Measurements from ENCODE around the gene METTL24.

Gene METTL24

GRCh38 chr6:110207652-110208051 lies 150.5 kb downstream of the METTL24 start:
- H3K27me3 ChIP-seq (ENCODE audit: control insufficient read depth, insufficient read depth, low read length) = no peaks in the 10 kb centered on the region
- no peak overlapping the region for H3K4me3 ChIP-seq (ENCODE audit: low read length)
- H3K36me3 ChIP-seq (ENCODE audit: insufficient read depth, low read length) = peaks cover 37% of the 10 kb centered on the region
- H3K9ac ChIP-seq (ENCODE audit: low read depth, low read length) = no peak overlapping the region
- no peaks in the 10 kb centered on the region for H3K4me1 ChIP-seq (ENCODE audit: control insufficient read depth, insufficient read depth, low read length)
- no peaks in the 10 kb centered on the region for H3K9me3 ChIP-seq (replicated peaks; ENCODE audit: low read length)
- H3K4me2 ChIP-seq (ENCODE audit: low read length) = no peak overlapping the region

GRCh38 chr6:110201151-110201884 lies 156.8 kb downstream of the METTL24 start:
- peaks cover 3% of the 10 kb centered on the region for H3K36me3 ChIP-seq (ENCODE audit: insufficient read depth, low read length)
- H3K4me1 ChIP-seq (ENCODE audit: control insufficient read depth, insufficient read depth, low read length) = no peaks in the 10 kb centered on the region
- no peaks in the 10 kb centered on the region for H3K9me3 ChIP-seq (replicated peaks; ENCODE audit: low read length)
- no peak overlapping the region for H3K4me2 ChIP-seq (ENCODE audit: low read length)
- H3K27me3 ChIP-seq (ENCODE audit: control insufficient read depth, insufficient read depth, low read length) = no peaks in the 10 kb centered on the region
- no peak overlapping the region for H3K9ac ChIP-seq (ENCODE audit: low read depth, low read length)
- H3K4me3 ChIP-seq (ENCODE audit: low read length) = no peak overlapping the region

- peaks cover 9% of the 10 kb centered on the region for H3K36me3 ChIP-seq (ENCODE audit: insufficient read depth, low read length)
Observed at GRCh38 chr6:110198561-110198960, 159.6 kb downstream of the METTL24 start.

GRCh38 chr6:110196874-110197273 lies 161.3 kb downstream of the METTL24 start:
- Histone ChIP-seq H3K9ac (ENCODE audit: low read depth, low read length) (no peak overlapping the region), H3K4me2 (ENCODE audit: low read length) (no peak overlapping the region), H3K9me3 (replicated peaks; ENCODE audit: low read length) (no peaks in the 10 kb centered on the region), H3K27me3 (ENCODE audit: control insufficient read depth, insufficient read depth, low read length) (no peaks in the 10 kb centered on the region), H3K4me1 (ENCODE audit: control insufficient read depth, insufficient read depth, low read length) (no peaks in the 10 kb centered on the region), H3K36me3 (ENCODE audit: insufficient read depth, low read length) (peaks cover 10% of the 10 kb centered on the region), H3K4me3 (ENCODE audit: low read length) (no peak overlapping the region)

More at GRCh38 chr6:110198561-110198960, 159.6 kb downstream of the METTL24 start:
- Histone ChIP-seq H3K4me2 (ENCODE audit: low read length) (no peak overlapping the region), H3K4me1 (ENCODE audit: control insufficient read depth, insufficient read depth, low read length) (no peaks in the 10 kb centered on the region), H3K9ac (ENCODE audit: low read depth, low read length) (no peak overlapping the region), H3K9me3 (replicated peaks; ENCODE audit: low read length) (no peaks in the 10 kb centered on the region), H3K4me3 (ENCODE audit: low read length) (no peak overlapping the region), H3K27me3 (ENCODE audit: control insufficient read depth, insufficient read depth, low read length) (no peaks in the 10 kb centered on the region)

GRCh38 chr6:110195639-110196038 lies 162.5 kb downstream of the METTL24 start:
- H3K4me2 ChIP-seq (ENCODE audit: low read length) = no peak overlapping the region

More at GRCh38 chr6:110195639-110196038, 162.5 kb downstream of the METTL24 start:
- no peaks in the 10 kb centered on the region for H3K9me3 ChIP-seq (replicated peaks; ENCODE audit: low read length)
- H3K4me3 ChIP-seq (ENCODE audit: low read length) = no peak overlapping the region
- no peaks in the 10 kb centered on the region for H3K4me1 ChIP-seq (ENCODE audit: control insufficient read depth, insufficient read depth, low read length)
- peaks cover 10% of the 10 kb centered on the region for H3K36me3 ChIP-seq (ENCODE audit: insufficient read depth, low read length)
- H3K27me3 ChIP-seq (ENCODE audit: control insufficient read depth, insufficient read depth, low read length) = no peaks in the 10 kb centered on the region
- no peak overlapping the region for H3K9ac ChIP-seq (ENCODE audit: low read depth, low read length)
